C4-2B (cell line): ENCODE measurements around the gene CCDC73.

Experiments used
- CTCF ChIP-seq: fragments of 450-650 bp; conservative IDR thresholded peaks from 2 replicates; pipeline ENCODE4 v1.5.1; 2017; ENCODE audit warnings: mild to moderate bottlenecking
- ZFX ChIP-seq: fragments of 450-650 bp; IDR thresholded peaks from 2 replicates; pipeline ENCODE4 v1.6.1; 2017

GRCh38 chr11:32555091-32555490 lies 239.4 kb downstream of the CCDC73 start:
- TF ChIP-seq CTCF (no peak), ZFX (no peak)
